ENCODE data around the gene NDUFAB1.
"Not testable (repeated sequence)": the region's sequence is repeated elsewhere in the genome, so short reads cannot be mapped to it uniquely, and the experiment has no call there.

NDUFAB1 gene

GRCh38 chr16:23595951-23596720 lies at the start of gene NDUFAB1:
NDUFAB1 (minus strand) TSS chr16:23596316; CDS start chr16:23596290, 26 bp downstream.
- peak; percentile 80 to 89 for DNase-seq (ENCODE audit: low read depth in 2 of 2)

GRCh38 chr16:23642246-23642774 lies 46.2 kb upstream of the NDUFAB1 start:
- no peak for DNase-seq (ENCODE audit: low read depth in 2 of 2)

GRCh38 chr16:23640931-23641765 lies 45.0 kb upstream of the NDUFAB1 start, which contains the start of the genes DCTN5 and PALB2:
DCTN5 (plus strand) TSS chr16:23641466; CDS start chr16:23641543, 77 bp downstream.
PALB2 (minus strand) TSS chr16:23641310; CDS start chr16:23641157, 153 bp downstream.
- DNase-seq (ENCODE audit: low read depth in 2 of 2): peak; percentile 85 to 86

- no peak for DNase-seq (ENCODE audit: low read depth in 2 of 2)
Observed at GRCh38 chr16:23640615-23640930, 44.5 kb upstream of the NDUFAB1 start.

GRCh38 chr16:23635958-23636357 lies 39.8 kb upstream of the NDUFAB1 start:
- no peak for DNase-seq (ENCODE audit: low read depth in 2 of 2)

- no peak for DNase-seq (ENCODE audit: low read depth in 2 of 2)
Observed at GRCh38 chr16:23634461-23635036, 38.4 kb upstream of the NDUFAB1 start.

GRCh38 chr16:23631874-23632273 lies 35.8 kb upstream of the NDUFAB1 start:
- not testable (repeated sequence) for DNase-seq (ENCODE audit: low read depth in 2 of 2)

- DNase-seq (ENCODE audit: low read depth in 2 of 2): no peak
Observed at GRCh38 chr16:23629516-23629915, 33.4 kb upstream of the NDUFAB1 start.

GRCh38 chr16:23624092-23624491 lies 28.0 kb upstream of the NDUFAB1 start:
- DNase-seq (ENCODE audit: low read depth in 2 of 2): no peak

- DNase-seq (ENCODE audit: low read depth in 2 of 2): no peak
Observed at GRCh38 chr16:23615805-23616204, 19.7 kb upstream of the NDUFAB1 start.

GRCh38 chr16:23611936-23612335 lies 15.8 kb upstream of the NDUFAB1 start:
- DNase-seq (ENCODE audit: low read depth in 2 of 2): no peak

GRCh38 chr16:23610905-23611304 lies 14.8 kb upstream of the NDUFAB1 start:
- DNase-seq (ENCODE audit: low read depth in 2 of 2): not testable (repeated sequence)

GRCh38 chr16:23609929-23610328 lies 13.8 kb upstream of the NDUFAB1 start:
- DNase-seq (ENCODE audit: low read depth in 2 of 2): no peak

GRCh38 chr16:23608194-23608593 lies 12.1 kb upstream of the NDUFAB1 start:
- DNase-seq (ENCODE audit: low read depth in 2 of 2): no peak

GRCh38 chr16:23607726-23608125 lies 11.6 kb upstream of the NDUFAB1 start:
- DNase-seq (ENCODE audit: low read depth in 2 of 2): no peak

GRCh38 chr16:23597003-23597756 lies 1.1 kb upstream of the NDUFAB1 start:
- no peak for DNase-seq (ENCODE audit: low read depth in 2 of 2)

GRCh38 chr16:23595246-23595950 lies 718 bp downstream of the NDUFAB1 start:
- DNase-seq (ENCODE audit: low read depth in 2 of 2): no peak

GRCh38 chr16:23594186-23594585 lies 1.9 kb downstream of the NDUFAB1 start:
- no peak for DNase-seq (ENCODE audit: low read depth in 2 of 2)

GRCh38 chr16:23590181-23590580 lies 5.9 kb downstream of the NDUFAB1 start:
- DNase-seq (ENCODE audit: low read depth in 2 of 2): no peak

- no peak for DNase-seq (ENCODE audit: low read depth in 2 of 2)
Observed at GRCh38 chr16:23587726-23588125, 8.4 kb downstream of the NDUFAB1 start.

All from stimulated activated CD4-positive, alpha-beta T cell treated with anti-CD3 and anti-CD28 coated beads, Interleukin-15, amount 100 ng/mL, for 48 hours (primary cell).